Activated T-cell treated with anti-CD3 and anti-CD28 coated beads, Interleukin-2, amount 50 U/mL, for 1 hour (primary cell): Measurements from ENCODE around the gene HIF3A.
"Not testable (repeated sequence)": the region's sequence is repeated elsewhere in the genome, so short reads cannot be mapped to it uniquely, and the experiment has no call there.

Experiments
- DNase-seq: peaks from one replicate; pipeline ENCODE4 v3.0.0-alpha.2; 2020

Gene HIF3A

GRCh38 chr19:46361915-46362314 lies 65.1 kb downstream of the HIF3A start:
- no peak for DNase-seq

- DNase-seq, result no peak
Observed at GRCh38 chr19:46364359-46364758, 67.5 kb downstream of the HIF3A start.

GRCh38 chr19:46365561-46365960 lies 68.7 kb downstream of the HIF3A start:
- no peak for DNase-seq

- no peak for DNase-seq
Observed at GRCh38 chr19:46366620-46367292, 69.9 kb downstream of the HIF3A start.

GRCh38 chr19:46367426-46367825 lies 70.6 kb downstream of the HIF3A start:
- DNase-seq, result no peak

GRCh38 chr19:46368116-46368515 lies 71.3 kb downstream of the HIF3A start:
- DNase-seq, result no peak

- no peak for DNase-seq
Observed at GRCh38 chr19:46369817-46370216, 73.0 kb downstream of the HIF3A start.

- DNase-seq, result no peak
Observed at GRCh38 chr19:46371371-46371901, 74.6 kb downstream of the HIF3A start.

GRCh38 chr19:46372901-46373490 lies 76.2 kb downstream of the HIF3A start:
- DNase-seq, result no peak

- no peak for DNase-seq
Observed at GRCh38 chr19:46373491-46374359, 76.9 kb downstream of the HIF3A start.

GRCh38 chr19:46374536-46375475 lies 78.0 kb downstream of the HIF3A start:
- DNase-seq, result no peak

GRCh38 chr19:46375476-46376067 lies 78.7 kb downstream of the HIF3A start:
- not testable (repeated sequence) for DNase-seq

GRCh38 chr19:46376241-46377153 lies 79.7 kb downstream of the HIF3A start:
- no peak for DNase-seq

GRCh38 chr19:46378268-46378667 lies 81.4 kb downstream of the HIF3A start:
- no peak for DNase-seq

GRCh38 chr19:46380690-46381089 lies 83.8 kb downstream of the HIF3A start:
- no peak for DNase-seq

GRCh38 chr19:46381346-46381745 lies 84.5 kb downstream of the HIF3A start:
- no peak for DNase-seq

GRCh38 chr19:46381756-46382345 lies 85.0 kb downstream of the HIF3A start:
- no peak for DNase-seq

GRCh38 chr19:46383171-46383815 lies 86.5 kb downstream of the HIF3A start:
- DNase-seq, result no peak

- DNase-seq, result no peak
Observed at GRCh38 chr19:46383846-46384245, 87.0 kb downstream of the HIF3A start.

GRCh38 chr19:46384396-46384795 lies 87.6 kb downstream of the HIF3A start:
- no peak for DNase-seq
